PFSK-1 (cell line): ENCODE data around the gene CD72. TPM values are rescaled to one million over a fixed set of nuclear protein-coding genes. Genes with fewer than 3 reads are reported as not detected.

Experiments used
- FOXP2 ChIP-seq: optimal IDR thresholded peaks from 2 replicates; pipeline ENCODE3; 2011; ENCODE audit warnings: borderline replicate concordance, control low read depth, inconsistent platforms; ENCODE audit not compliant: insufficient read depth; ENCODE audit errors: extremely low read length, extremely low read depth
- POLR2AphosphoS5 ChIP-seq: IDR thresholded peaks from 2 replicates; pipeline ENCODE4 v1.6.1; 2012; ENCODE audit warnings: low read depth, mild to moderate bottlenecking, control low read depth, low read length, moderate library complexity
- REST ChIP-seq, 2 experiments: IDR thresholded peaks; 2 replicates each; pipeline versions ENCODE4 v1.6.1 to v1.8.0; 2011 to 2012; ENCODE audit warnings: low read depth in 2 of 2, low read length in 2 of 2, control low read depth in 1 of 2, inconsistent platforms in 1 of 2, mild to moderate bottlenecking in 1 of 2, moderate library complexity in 1 of 2; ENCODE audit not compliant: insufficient read depth in 1 of 2
- SIN3A ChIP-seq: IDR thresholded peaks from 2 replicates; pipeline ENCODE4 v1.6.1; 2012; ENCODE audit warnings: mild to moderate bottlenecking, low read length, moderate library complexity, borderline replicate concordance; ENCODE audit not compliant: insufficient read depth
- TAF1 ChIP-seq: IDR thresholded peaks from 2 replicates; pipeline ENCODE4 v1.6.1; 2012; ENCODE audit warnings: low read length, control low read depth, borderline replicate concordance; ENCODE audit not compliant: insufficient read depth
- polyA plus RNA-seq: library from polyadenylated mRNA; unstranded; fragments of >200 nt; gene quantifications from one replicate; pipeline ENCODE4 v1.2.1, GENCODE V29; 2012; ENCODE audit warnings: low read depth, missing spikeins; ENCODE audit not compliant: insufficient read length

CD72 gene
- 1.2 TPM for polyA plus RNA-seq

- TF ChIP-seq FOXP2 = no peak
- TF ChIP-seq REST (IDR thresholded peaks at IDR 0.05; ENCODE audit: insufficient read depth in 1 of 2, low read depth in 2 of 2, low read length in 2 of 2) = no peak
- no peak for TF ChIP-seq SIN3A
- TF ChIP-seq TAF1 = no peak
- no peak for TF ChIP-seq POLR2AphosphoS5
Measured at GRCh38 chr9:35618325-35618727, at the start of gene CD72. CD72 (minus strand) TSS chr9:35618413; CDS start chr9:35618303, 110 bp downstream.

GRCh38 chr9:35667939-35668338 lies 49.7 kb upstream of the CD72 start:
- TF ChIP-seq FOXP2 (no peak), TAF1 (no peak), REST (IDR thresholded peaks at IDR 0.05; ENCODE audit: insufficient read depth in 1 of 2, low read depth in 2 of 2, low read length in 2 of 2) (no peak), SIN3A (no peak), POLR2AphosphoS5 (no peak)

- no peak for TF ChIP-seq SIN3A
- TF ChIP-seq REST (IDR thresholded peaks at IDR 0.05; ENCODE audit: insufficient read depth in 1 of 2, low read depth in 2 of 2, low read length in 2 of 2) = no peak
- TF ChIP-seq TAF1 = no peak
- TF ChIP-seq POLR2AphosphoS5 = no peak
- no peak for TF ChIP-seq FOXP2
Measured at GRCh38 chr9:35666549-35666948, 48.3 kb upstream of the CD72 start.

DNA sequence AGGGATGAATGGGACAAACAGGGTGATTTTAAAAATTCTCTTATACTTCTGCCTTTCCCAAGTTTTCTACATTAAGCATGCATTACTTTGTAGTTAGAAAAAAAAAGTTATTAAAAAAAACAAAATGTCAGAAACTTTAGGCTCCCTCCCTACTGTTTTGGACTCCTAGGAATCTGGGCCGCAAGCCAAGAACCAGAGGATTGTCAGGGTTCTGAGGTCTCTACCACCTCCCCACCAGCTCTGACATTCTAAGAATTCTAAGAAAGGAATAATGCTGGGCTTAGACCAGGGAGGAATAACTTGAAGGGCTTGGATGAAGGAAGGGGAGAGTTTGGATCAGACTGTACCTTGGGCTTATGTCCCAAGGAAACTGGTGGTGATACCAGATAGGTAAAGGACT lies 47.8 kb upstream of the CD72 start:
- TF ChIP-seq FOXP2 (no peak), TAF1 (no peak), SIN3A (no peak), REST (IDR thresholded peaks at IDR 0.05; ENCODE audit: insufficient read depth in 1 of 2, low read depth in 2 of 2, low read length in 2 of 2) (no peak), POLR2AphosphoS5 (no peak)

GRCh38 chr9:35665471-35665818 lies 47.2 kb upstream of the CD72 start:
- no peak for TF ChIP-seq POLR2AphosphoS5
- TF ChIP-seq REST (IDR thresholded peaks at IDR 0.05; ENCODE audit: insufficient read depth in 1 of 2, low read depth in 2 of 2, low read length in 2 of 2) = no peak
- no peak for TF ChIP-seq FOXP2
- no peak for TF ChIP-seq SIN3A
- TF ChIP-seq TAF1 = no peak
